Measurements from ENCODE around the gene HOXC5.

HOXC5 gene

GRCh38 chr12:54008260-54008552 is 24.6 kb upstream of the HOXC5 start:
- DNase-seq = no peak

- DNase-seq = no peak
These were observed 23.4 kb upstream of the HOXC5 start for GRCh38 chr12:54009171-54010052.

GRCh38 chr12:54010053-54010971 is 22.5 kb upstream of the HOXC5 start:
- DNase-seq = no peak

- DNase-seq = no peak
These were observed 21.7 kb upstream of the HOXC5 start for GRCh38 chr12:54010972-54011664.

GRCh38 chr12:54011665-54012532 is 21.0 kb upstream of the HOXC5 start:
- no peak for DNase-seq

- DNase-seq = no peak
These were observed 20.0 kb upstream of the HOXC5 start for GRCh38 chr12:54012631-54013409.

- DNase-seq = no peak
These were observed 18.4 kb upstream of the HOXC5 start for GRCh38 chr12:54014377-54015017.

GRCh38 chr12:54015018-54015931 is 17.6 kb upstream of the HOXC5 start:
- DNase-seq = no peak

GRCh38 chr12:54016051-54016450 is 16.8 kb upstream of the HOXC5 start:
- DNase-seq = no peak

- no peak for DNase-seq
These were observed 16.3 kb upstream of the HOXC5 start for GRCh38 chr12:54016478-54016964.

- DNase-seq = no peak
These were observed 15.6 kb upstream of the HOXC5 start for GRCh38 chr12:54017027-54017788.

GRCh38 chr12:54017878-54018467 is 14.9 kb upstream of the HOXC5 start:
- no peak for DNase-seq

GRCh38 chr12:54018468-54018984 is 14.3 kb upstream of the HOXC5 start:
- DNase-seq = no peak

GRCh38 chr12:54019091-54019811 is 13.6 kb upstream of the HOXC5 start:
- no peak for DNase-seq

- no peak for DNase-seq
These were observed 12.8 kb upstream of the HOXC5 start for GRCh38 chr12:54019924-54020590.

- DNase-seq = no peak
These were observed 12.1 kb upstream of the HOXC5 start for GRCh38 chr12:54020591-54021405.
